A549 (cell line): ENCODE results near the gene ASMTL. TPM values are rescaled to one million over a fixed set of nuclear protein-coding genes. Genes with fewer than 3 reads are reported as not detected.

Experiments used
- ATAC-seq, 2 experiments: fragments of 200-7000 bp in 1 of 2; fragments of >200 bp in 1 of 2; cut with Nextera tagmentation in 1 of 2; cut with Tn5 transposase in 1 of 2; 3 replicates each; pipeline versions ENCODE4 v1.8.0 to v1.9.1; 2018 to 2020; ENCODE audit warnings: mild to moderate bottlenecking in 1 of 2, moderate library complexity in 1 of 2
- CTCF ChIA-PET: fragments of 300-600 bp; sonication (Branson Sonifier 250); formaldehyde crosslinking; extraction: SDS; loops from one replicate; lab custom pipeline; 2021; ENCODE audit warnings: antibody characterized with exemption, inconsistent platforms; lab: Yijun Ruan, JAX
- POLR2A ChIA-PET: fragments of 350-600 bp; formaldehyde crosslinking; extraction: SDS; loops from one replicate; lab custom pipeline; 2021; ENCODE audit warnings: antibody characterized with exemption, inconsistent platforms; lab: Yijun Ruan, JAX
- DNase-seq, 2 experiments: peaks; one replicate each; pipeline versions ENCODE4 v3.0.0 to v3.0.0-alpha.2; 2011 to 2016; ENCODE audit warnings: low read depth in 1 of 2, low spot score in 1 of 2
- FAIRE-seq: peaks from 2 replicates; lab custom pipeline; 2011; peaks lifted over from hg19 to GRCh38; lab: Jason Lieb, UNC
- H3K27ac ChIP-seq, 2 experiments: fragments of >200 bp; sonication (Bioruptor Twin); formaldehyde crosslinking; 3 replicates each; pipeline ENCODE4 v1.5.1; 2016 to 2017
- H3K4me1 ChIP-seq: fragments of >200 bp; sonication (Bioruptor Twin); formaldehyde crosslinking; 3 replicates; pipeline ENCODE4 v1.6.1; 2016
- H3K4me2 ChIP-seq: fragments of >200 bp; sonication (Bioruptor Twin); formaldehyde crosslinking; 3 replicates; pipeline ENCODE4 v1.6.1; 2016
- H3K4me3 ChIP-seq: fragments of >200 bp; sonication (Bioruptor Twin); formaldehyde crosslinking; 3 replicates; pipeline ENCODE4 v1.5.1; 2016
- H3K9me3 ChIP-seq: fragments of >200 bp; sonication (Bioruptor Twin); formaldehyde crosslinking; 3 replicates; pipeline ENCODE4 v1.6.1; 2016
- BCL3 ChIP-seq: fragments of >200 bp; sonication (Bioruptor Twin); formaldehyde crosslinking; IDR thresholded peaks from 3 replicates; pipeline ENCODE4 v1.6.1; 2016
- CBX2 ChIP-seq: fragments of 200-600 bp; sonication (generic); IDR thresholded peaks from 2 replicates; pipeline ENCODE4 v1.6.1; 2016; ENCODE audit warnings: low read depth, mild to moderate bottlenecking, borderline replicate concordance
- CEBPB ChIP-seq, 2 experiments: fragments of >200 bp in 1 of 2; sonication (Bioruptor Twin) in 1 of 2; formaldehyde crosslinking in 1 of 2; IDR thresholded peaks; 2 replicates each; pipeline ENCODE4 v1.6.1; 2012 to 2016
- ELK1 ChIP-seq: fragments of 150-350 bp; IDR thresholded peaks from 2 replicates; pipeline ENCODE4 v1.6.1; 2014; ENCODE audit warnings: low read depth, mild to moderate bottlenecking, low read length
- ESRRA ChIP-seq: fragments of 150-350 bp; IDR thresholded peaks from 2 replicates; pipeline ENCODE4 v1.6.1; 2014; ENCODE audit warnings: mild to moderate bottlenecking, low read length, borderline replicate concordance
- FOXS1 ChIP-seq: fragments of 250-450 bp; sonication (Bioruptor Pico); IDR thresholded peaks from 2 replicates; pipeline ENCODE4 v1.5.0; 2020; ENCODE audit warnings: mild to moderate bottlenecking, moderate library complexity
- GATA3 ChIP-seq: IDR thresholded peaks from 2 replicates; pipeline ENCODE4 v1.6.1; 2012; ENCODE audit warnings: borderline replicate concordance
- HDAC2 ChIP-seq: fragments of 200-600 bp; sonication (generic); IDR thresholded peaks from 2 replicates; pipeline ENCODE4 v1.6.1; 2016
- HEYL ChIP-seq: fragments of 250-450 bp; sonication (Bioruptor Pico); IDR thresholded peaks from 2 replicates; pipeline ENCODE4 v1.8.0; 2021; ENCODE audit warnings: mild to moderate bottlenecking, moderate library complexity
- HOXB13 ChIP-seq: fragments of 250-450 bp; sonication (Bioruptor Pico); IDR thresholded peaks from 2 replicates; pipeline ENCODE4 v1.5.0; 2020; ENCODE audit warnings: low read depth, mild to moderate bottlenecking, moderate library complexity
- HOXB5 ChIP-seq: fragments of 250-450 bp; sonication (Bioruptor Pico); IDR thresholded peaks from 2 replicates; pipeline ENCODE4 v1.5.0; 2020; ENCODE audit warnings: mild to moderate bottlenecking, moderate library complexity
- JUN ChIP-seq, 2 experiments: fragments of >200 bp; sonication (Bioruptor Twin); formaldehyde crosslinking; IDR thresholded peaks; 2 replicates in 1 of 2; 3 replicates in 1 of 2; pipeline ENCODE4 v1.6.1; 2016 to 2017
- JUNB ChIP-seq: fragments of >200 bp; sonication (Bioruptor Twin); formaldehyde crosslinking; IDR thresholded peaks from 2 replicates; pipeline ENCODE4 v1.6.1; 2016
- MAZ ChIP-seq: fragments of 150-350 bp; IDR thresholded peaks from 2 replicates; pipeline ENCODE4 v1.6.1; 2014; ENCODE audit warnings: antibody characterized with exemption, low read depth, low read length, borderline replicate concordance
- MYC ChIP-seq: IDR thresholded peaks from 2 replicates; pipeline ENCODE4 v1.6.1; 2012; ENCODE audit warnings: mild to moderate bottlenecking, inconsistent platforms, low read length, improper control_type of control experiment, borderline replicate concordance
- NR3C1 ChIP-seq: fragments of >200 bp; sonication (Bioruptor Twin); formaldehyde crosslinking; IDR thresholded peaks from 3 replicates; pipeline ENCODE4 v1.6.1; 2017
- PHF8 ChIP-seq: fragments of 200-600 bp; sonication (generic); IDR thresholded peaks from 2 replicates; pipeline ENCODE4 v1.6.1; 2016; ENCODE audit warnings: low read depth, mild to moderate bottlenecking, antibody characterized with exemption, moderate library complexity, borderline replicate concordance
- POLR2A ChIP-seq: IDR thresholded peaks from 2 replicates; pipeline ENCODE4 v1.6.1; 2012; ENCODE audit warnings: mild to moderate bottlenecking, low read length
- POLR2AphosphoS2 ChIP-seq: conservative IDR thresholded peaks from 2 replicates; pipeline ENCODE4 v1.6.1; 2012; ENCODE audit warnings: low read length, improper control_type of control experiment, inconsistent platforms
- RCOR1 ChIP-seq: fragments of 150-350 bp; IDR thresholded peaks from 2 replicates; pipeline ENCODE4 v1.6.1; 2014; ENCODE audit warnings: antibody characterized with exemption, low read length, low read depth
- RFX5 ChIP-seq: fragments of 450-650 bp; IDR thresholded peaks from 2 replicates; pipeline ENCODE4 v1.7.1; 2014; ENCODE audit warnings: antibody characterized with exemption, mild to moderate bottlenecking, moderate library complexity
- WGBS: methylation state at CpG from one replicate; pipeline ENCODE4 v1.1.6; 2017; ENCODE audit errors: missing lambda C conversion rate; 5-methylcytosine and 5-hydroxymethylcytosine counted together
- polyA plus RNA-seq, 4 experiments: library from polyadenylated mRNA; depleted of rRNA in 3 of 4; stranded (reverse); fragments of >200 nt; fragmentation: RNase III in 1 of 4; extraction: RNeasy Plus Mini Kit Qiagen cat#74134 plus additional on column Dnase treatment in 1 of 4; gene quantifications; 2 replicates in 3 of 4; 3 replicates in 1 of 4; pipeline ENCODE4 v1.2.3, GENCODE V29; 2011 to 2017
- TF ChIP-seq, protein P1 (sequence below): IDR thresholded peaks from 2 replicates; pipeline ENCODE4 v1.6.1; 2012
- TF ChIP-seq, protein P2 (sequence below): IDR thresholded peaks from 2 replicates; pipeline ENCODE4 v1.6.1; 2012

ASMTL gene
- polyA plus RNA-seq, 2 of the 4 experiments (the other 2 are of a cell fraction), result 12.3 to 15.4 TPM

DNA sequence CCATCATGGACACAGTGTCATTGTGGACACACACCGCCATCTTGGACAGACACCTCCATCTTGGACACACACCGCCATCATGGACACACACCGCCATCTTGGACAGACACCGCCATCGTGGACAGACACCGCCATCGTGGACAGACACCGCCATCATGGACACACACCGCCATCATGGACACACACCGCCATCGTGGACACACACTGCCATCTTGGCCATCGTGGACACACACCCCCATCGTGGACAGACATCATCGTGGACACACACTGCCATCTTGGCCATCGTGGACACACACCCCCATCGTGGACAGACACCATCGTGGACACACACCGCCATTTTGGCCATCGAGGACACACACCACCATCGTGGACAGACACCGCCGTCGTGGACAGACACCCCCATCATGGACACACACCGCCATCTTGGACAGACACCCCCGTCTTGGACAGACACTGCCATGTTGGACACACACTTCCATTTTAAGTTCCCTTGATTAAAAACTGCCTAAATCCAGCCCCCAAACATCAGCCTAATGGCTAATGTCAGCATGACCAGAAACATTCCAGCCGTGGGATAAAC is 9.1 kb downstream of the ASMTL start:
- H3K4me1 ChIP-seq, result no peaks in the 10 kb centered on the region
- no peak overlapping the region for H3K27ac ChIP-seq
- ChIA-PET POLR2A (no interaction called here), CTCF (no interaction called here)
- WGBS, result 87% methylated on average over 25 of the region's 26 CpGs
- no peak overlapping the region for H3K4me3 ChIP-seq
- TF ChIP-seq RCOR1 (no peak), JUN (IDR thresholded peaks at IDR 0.05) (no peak), POLR2AphosphoS2 (no peak), BCL3 (no peak), HOXB5 (CRISPR knock-in tag) (no peak), CBX2 (no peak), HOXB13 (no peak), POLR2A (no peak), CEBPB (IDR thresholded peaks at IDR 0.05) (no peak), ESRRA (no peak), FOXS1 (CRISPR knock-in tag) (no peak), HEYL (CRISPR knock-in tag) (no peak), ELK1 (no peak)
- TF ChIP-seq, protein P1, sequence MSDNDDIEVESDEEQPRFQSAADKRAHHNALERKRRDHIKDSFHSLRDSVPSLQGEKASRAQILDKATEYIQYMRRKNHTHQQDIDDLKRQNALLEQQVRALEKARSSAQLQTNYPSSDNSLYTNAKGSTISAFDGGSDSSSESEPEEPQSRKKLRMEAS, result no peak
- no peak overlapping the region for H3K4me2 ChIP-seq
- DNase-seq, result no peak
- no peak for FAIRE-seq
- ATAC-seq, result no peak
- no peaks in the 10 kb centered on the region; the same call in 2 of the 3 replicates for H3K9me3 ChIP-seq

- no peak for TF ChIP-seq FOXS1 (CRISPR knock-in tag)
- no peak for TF ChIP-seq RFX5
- TF ChIP-seq PHF8, result no peak
- no peak for TF ChIP-seq HDAC2
- TF ChIP-seq MYC, result no peak
- no peak for TF ChIP-seq MAZ
- TF ChIP-seq CEBPB (IDR thresholded peaks at IDR 0.05), result no peak
- no peak for TF ChIP-seq POLR2A
- TF ChIP-seq, protein P2, sequence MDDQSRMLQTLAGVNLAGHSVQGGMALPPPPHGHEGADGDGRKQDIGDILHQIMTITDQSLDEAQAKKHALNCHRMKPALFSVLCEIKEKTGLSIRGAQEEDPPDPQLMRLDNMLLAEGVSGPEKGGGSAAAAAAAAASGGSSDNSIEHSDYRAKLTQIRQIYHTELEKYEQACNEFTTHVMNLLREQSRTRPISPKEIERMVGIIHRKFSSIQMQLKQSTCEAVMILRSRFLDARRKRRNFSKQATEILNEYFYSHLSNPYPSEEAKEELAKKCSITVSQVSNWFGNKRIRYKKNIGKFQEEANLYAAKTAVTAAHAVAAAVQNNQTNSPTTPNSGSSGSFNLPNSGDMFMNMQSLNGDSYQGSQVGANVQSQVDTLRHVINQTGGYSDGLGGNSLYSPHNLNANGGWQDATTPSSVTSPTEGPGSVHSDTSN, result no peak
- no peak for TF ChIP-seq NR3C1
- no peak for TF ChIP-seq GATA3
- TF ChIP-seq ESRRA, result no peak
- no peak for TF ChIP-seq HEYL (CRISPR knock-in tag)
- TF ChIP-seq HOXB5 (CRISPR knock-in tag), result no peak
- TF ChIP-seq JUNB, result no peak
- ATAC-seq, result no peak
- DNase-seq, result no peak
- Histone ChIP-seq H3K27ac (no peak overlapping the region), H3K4me2 (no peak overlapping the region), H3K4me1 (no peaks in the 10 kb centered on the region), H3K4me3 (no peak overlapping the region), H3K9me3 (no peaks in the 10 kb centered on the region)
- FAIRE-seq, result no peak
- WGBS, result 87% methylated on average over 33 of the region's 38 CpGs
- CTCF ChIA-PET, result no interaction called here
- POLR2A ChIA-PET, result no interaction called here
These were observed 9.9 kb downstream of the ASMTL start for GRCh38 chrX:1442724-1443367.
